ENCODE data around the gene TMTC2.

GRCh38 chr12:82721726-82722125 lies 35.0 kb downstream of the TMTC2 start:
- TF ChIP-seq TARDBP (IDR thresholded peaks at IDR 0.05; ENCODE audit: borderline replicate concordance) (no peak), RFX5 (IDR thresholded peaks at IDR 0.05; ENCODE audit: low read depth, low read length) (no peak), SMC3 (IDR thresholded peaks at IDR 0.05; ENCODE audit: borderline replicate concordance, low read length) (no peak)

All from GM12878 (cell line).